HCT116 (cell line): ENCODE measurements around the gene CDK19. TPM values are rescaled to one million over a fixed set of nuclear protein-coding genes. Genes with fewer than 3 reads are reported as not detected.

Experiments
- ATAC-seq: fragments of 200-7000 bp; cut with Tn5 transposase; 2 replicates; pipeline ENCODE4 v1.9.1; 2020; ENCODE audit warnings: mild to moderate bottlenecking, moderate library complexity
- BruUV-seq: library from RNA; stranded (reverse); fragments of 400-500 nt; replicated peaks from 2 replicates; lab custom pipeline; 2021; lab: Mats Ljungman, UMichigan
- CTCF ChIA-PET: fragments of 300-600 bp; sonication (Branson Sonifier 250); formaldehyde crosslinking; loops from one replicate; lab custom pipeline; 2021; ENCODE audit warnings: antibody characterized with exemption; lab: Charles Lee
- POLR2A ChIA-PET: fragments of 300-600, 350-600 bp; sonication (Branson Sonifier 250); formaldehyde crosslinking; loops from one replicate; lab custom pipeline; 2021; ENCODE audit warnings: antibody characterized with exemption; lab: Charles Lee
- RAD21 ChIA-PET, 2 experiments: fragments of 300-600 bp; sonication (Branson Sonifier 250); formaldehyde crosslinking; loops; one replicate each; lab custom pipeline; 2023; ENCODE audit warnings: low total read pairs in 2 of 2; ENCODE audit not compliant: uncharacterized antibody in 2 of 2, unreplicated experiment in 2 of 2, low non-redundant PET in 1 of 2; lab: Charles Lee
- DNase-seq: peaks from one replicate; pipeline ENCODE4 v3.0.0-alpha.2; 2010; ENCODE audit warnings: low read depth, low spot score
- H2AFZ ChIP-seq: fragments of 200-600 bp; shearing (Covaris generic), sonication (generic); 2 replicates; pipeline ENCODE4 v1.6.1; 2017; ENCODE audit warnings: low read depth, mixed run types, mixed read lengths, antibody characterized with exemption, low read length; ENCODE audit not compliant: poor library complexity, severe bottlenecking
- H3K27ac ChIP-seq: 2 replicates; pipeline ENCODE4 v1.5.1; 2012; ENCODE audit warnings: low read depth, low read length
- H3K27me3 ChIP-seq: fragments of 200-600 bp; sonication (generic); 2 replicates; pipeline ENCODE4 v1.6.1; 2016; ENCODE audit warnings: mixed run types, low read length, mixed read lengths; ENCODE audit not compliant: insufficient read depth
- H3K36me3 ChIP-seq, 2 experiments: fragments of 200-500 bp in 1 of 2; fragments of 200-600 bp in 1 of 2; sonication (Bioruptor generic) in 1 of 2; sonication (generic) in 1 of 2; 2 replicates each; pipeline versions ENCODE4 v1.5.1 to v1.6.1; 2014 to 2016; ENCODE audit warnings: low read length in 2 of 2, inconsistent platforms in 1 of 2, mixed read lengths in 1 of 2, mixed run types in 1 of 2; ENCODE audit not compliant: insufficient read depth in 2 of 2, control insufficient read depth in 1 of 2
- H3K4me1 ChIP-seq, 2 experiments: fragments of 200-600 bp in 1 of 2; sonication (generic) in 1 of 2; 2 replicates each; pipeline versions ENCODE4 v1.5.1 to v1.6.1; 2012 to 2017; ENCODE audit warnings: low read length in 2 of 2, inconsistent platforms in 1 of 2, mild to moderate bottlenecking in 1 of 2, mixed read lengths in 1 of 2, mixed run types in 1 of 2, moderate library complexity in 1 of 2; ENCODE audit not compliant: insufficient read depth in 2 of 2, control insufficient read depth in 1 of 2
- H3K4me2 ChIP-seq: fragments of 200-600 bp; sonication (generic); 2 replicates; pipeline ENCODE4 v1.6.1; 2017; ENCODE audit warnings: mixed run types, low read length, mixed read lengths
- H3K4me3 ChIP-seq, 2 experiments: fragments of 200-600 bp in 1 of 2; sonication (generic) in 1 of 2; replicated peaks in 1 of 2; 2 replicates each; pipeline ENCODE4 v1.5.1; 2011 to 2016; ENCODE audit warnings: low read length in 2 of 2, control low read depth in 1 of 2, low read depth in 1 of 2, mild to moderate bottlenecking in 1 of 2, mixed read lengths in 1 of 2, mixed run types in 1 of 2
- H3K79me2 ChIP-seq: fragments of 200-600 bp; sonication (generic); 2 replicates; pipeline ENCODE4 v1.6.1; 2017; ENCODE audit warnings: mild to moderate bottlenecking, mixed run types, low read length, moderate library complexity, mixed read lengths; ENCODE audit not compliant: insufficient read depth
- H3K9ac ChIP-seq: fragments of 200-600 bp; sonication (generic); 2 replicates; pipeline ENCODE4 v1.6.1; 2016; ENCODE audit warnings: low read length, mixed read lengths
- H3K9me2 ChIP-seq: fragments of 200-600 bp; sonication (generic), shearing (Covaris generic); 2 replicates; pipeline ENCODE4 v1.6.1; 2017; ENCODE audit warnings: mixed run types, mild to moderate bottlenecking, moderate library complexity; ENCODE audit not compliant: insufficient read depth
- H3K9me3 ChIP-seq, 2 experiments: fragments of 200-500 bp in 1 of 2; fragments of 200-600 bp in 1 of 2; sonication (Bioruptor generic) in 1 of 2; sonication (generic) in 1 of 2; 2 replicates each; pipeline ENCODE4 v1.6.1; 2014 to 2017; ENCODE audit warnings: low read length in 2 of 2, mixed read lengths in 2 of 2, inconsistent platforms in 1 of 2, low read depth in 1 of 2, mild to moderate bottlenecking in 1 of 2, mixed run types in 1 of 2, moderate library complexity in 1 of 2; ENCODE audit not compliant: control insufficient read depth in 1 of 2, insufficient read depth in 1 of 2
- H4K20me1 ChIP-seq: fragments of 200-600 bp; sonication (generic), shearing (Covaris generic); 2 replicates; pipeline ENCODE4 v1.6.1; 2017; ENCODE audit warnings: mixed run types, mild to moderate bottlenecking, moderate library complexity; ENCODE audit not compliant: insufficient read depth
- CEBPB ChIP-seq: IDR thresholded peaks from 2 replicates; pipeline ENCODE4 v1.6.1; 2012; ENCODE audit warnings: low read depth
- EGR1 ChIP-seq: IDR thresholded peaks from 2 replicates; pipeline ENCODE4 v1.6.1; 2012; ENCODE audit warnings: low read depth
- ELF1 ChIP-seq: IDR thresholded peaks from 2 replicates; pipeline ENCODE4 v1.6.1; 2012; ENCODE audit warnings: low read depth, borderline replicate concordance
- EZH2phosphoT487 ChIP-seq: fragments of 200-600 bp; IDR thresholded peaks from 2 replicates; pipeline ENCODE4 v1.6.1; 2018; ENCODE audit warnings: antibody characterized with exemption, borderline replicate concordance
- FOSL1 ChIP-seq: IDR thresholded peaks from 2 replicates; pipeline ENCODE4 v1.6.1; 2012; ENCODE audit warnings: low read depth
- JUND ChIP-seq: IDR thresholded peaks from 2 replicates; pipeline ENCODE4 v1.6.1; 2012
- POLR2A ChIP-seq: IDR thresholded peaks from 2 replicates; pipeline ENCODE4 v1.7.0; 2011; ENCODE audit warnings: borderline replicate concordance; ENCODE audit not compliant: insufficient read depth, insufficient read length; ENCODE audit errors: extremely low read depth
- SIN3A ChIP-seq: IDR thresholded peaks from 2 replicates; pipeline ENCODE4 v1.6.1; 2012; ENCODE audit warnings: low read depth
- TCF7L2 ChIP-seq: IDR thresholded peaks from 2 replicates; pipeline ENCODE4 v1.7.0; 2011; ENCODE audit warnings: borderline replicate concordance, inconsistent platforms; ENCODE audit not compliant: insufficient read depth, insufficient read length; ENCODE audit errors: extremely low read depth
- intact Hi-C: fragments of 100-400 bp; cut with micrococcal nuclease; formaldehyde crosslinking; loops from 2 replicates; pipeline ENCODE4 v1.10.0; 2022
- total RNA-seq: library from RNA; stranded (reverse); gene quantifications from one replicate; pipeline ENCODE4 v1.2.1, GENCODE V29; 2021; ENCODE audit not compliant: unreplicated experiment
- TF ChIP-seq, protein P1 (sequence below): IDR thresholded peaks from 2 replicates; pipeline ENCODE4 v1.6.1; 2012; ENCODE audit warnings: low read depth
- TF ChIP-seq, protein P2 (sequence below), 3 experiments: fragments of 200-600 bp in 1 of 3; sonication (generic) in 1 of 3; IDR thresholded peaks in 2 of 3; conservative IDR thresholded peaks in 1 of 3; 2 replicates each; pipeline ENCODE4 v1.5.1; 2012 to 2017; ENCODE audit warnings: low read depth in 2 of 3, low read length in 2 of 3, antibody characterized with exemption in 1 of 3, borderline replicate concordance in 1 of 3, control low read depth in 1 of 3, mild to moderate bottlenecking in 1 of 3, mixed read lengths in 1 of 3, mixed run types in 1 of 3, moderate library complexity in 1 of 3; ENCODE audit not compliant: insufficient read depth in 1 of 3
- TF ChIP-seq, protein P3 (sequence below): IDR thresholded peaks from 2 replicates; pipeline ENCODE4 v1.6.1; 2012

CDK19 gene
- total RNA-seq, 1 experiment from 2014 or later = 20.0 TPM

DNA sequence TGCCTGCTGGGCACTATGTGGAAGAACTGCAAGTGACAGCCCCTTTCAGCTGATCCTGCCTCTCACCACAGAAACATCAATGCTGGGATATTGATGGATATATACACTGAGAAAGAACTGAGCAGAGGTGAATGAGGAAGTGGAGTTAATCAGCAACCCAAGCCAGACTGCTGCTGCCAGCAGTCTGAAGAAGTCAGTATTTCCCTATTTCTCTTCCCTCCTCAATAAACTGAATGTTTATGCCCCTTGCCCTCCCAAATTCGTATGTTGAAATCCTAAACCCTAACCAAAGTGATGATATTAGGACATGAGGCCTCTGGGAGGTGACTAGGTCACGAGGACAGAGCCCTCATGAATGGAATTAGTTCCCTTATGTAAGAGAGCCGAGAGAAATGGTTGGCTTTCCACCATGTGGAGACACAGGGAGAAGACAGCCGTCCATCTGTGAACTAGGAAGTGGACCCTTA, 76.3 kb downstream of the CDK19 start:
- H3K9ac ChIP-seq = no peak overlapping the region
- no peak overlapping the region for H3K27ac ChIP-seq
- intact Hi-C loops = no loop called here
- H3K9me2 ChIP-seq = no peaks in the 10 kb centered on the region
- H3K36me3 ChIP-seq = no peaks in the 10 kb centered on the region
- no TSS peak for BruUV-seq
- no peaks in the 10 kb centered on the region for H3K4me1 ChIP-seq
- no peak for TF ChIP-seq POLR2A
- no peak for TF ChIP-seq FOSL1
- no peak for TF ChIP-seq EGR1
- no peak for TF ChIP-seq SIN3A
- TF ChIP-seq, protein P1, sequence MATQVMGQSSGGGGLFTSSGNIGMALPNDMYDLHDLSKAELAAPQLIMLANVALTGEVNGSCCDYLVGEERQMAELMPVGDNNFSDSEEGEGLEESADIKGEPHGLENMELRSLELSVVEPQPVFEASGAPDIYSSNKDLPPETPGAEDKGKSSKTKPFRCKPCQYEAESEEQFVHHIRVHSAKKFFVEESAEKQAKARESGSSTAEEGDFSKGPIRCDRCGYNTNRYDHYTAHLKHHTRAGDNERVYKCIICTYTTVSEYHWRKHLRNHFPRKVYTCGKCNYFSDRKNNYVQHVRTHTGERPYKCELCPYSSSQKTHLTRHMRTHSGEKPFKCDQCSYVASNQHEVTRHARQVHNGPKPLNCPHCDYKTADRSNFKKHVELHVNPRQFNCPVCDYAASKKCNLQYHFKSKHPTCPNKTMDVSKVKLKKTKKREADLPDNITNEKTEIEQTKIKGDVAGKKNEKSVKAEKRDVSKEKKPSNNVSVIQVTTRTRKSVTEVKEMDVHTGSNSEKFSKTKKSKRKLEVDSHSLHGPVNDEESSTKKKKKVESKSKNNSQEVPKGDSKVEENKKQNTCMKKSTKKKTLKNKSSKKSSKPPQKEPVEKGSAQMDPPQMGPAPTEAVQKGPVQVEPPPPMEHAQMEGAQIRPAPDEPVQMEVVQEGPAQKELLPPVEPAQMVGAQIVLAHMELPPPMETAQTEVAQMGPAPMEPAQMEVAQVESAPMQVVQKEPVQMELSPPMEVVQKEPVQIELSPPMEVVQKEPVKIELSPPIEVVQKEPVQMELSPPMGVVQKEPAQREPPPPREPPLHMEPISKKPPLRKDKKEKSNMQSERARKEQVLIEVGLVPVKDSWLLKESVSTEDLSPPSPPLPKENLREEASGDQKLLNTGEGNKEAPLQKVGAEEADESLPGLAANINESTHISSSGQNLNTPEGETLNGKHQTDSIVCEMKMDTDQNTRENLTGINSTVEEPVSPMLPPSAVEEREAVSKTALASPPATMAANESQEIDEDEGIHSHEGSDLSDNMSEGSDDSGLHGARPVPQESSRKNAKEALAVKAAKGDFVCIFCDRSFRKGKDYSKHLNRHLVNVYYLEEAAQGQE = no peak
- TF ChIP-seq EZH2phosphoT487 = no peak
- TF ChIP-seq JUND = no peak
- TF ChIP-seq, protein P2, sequence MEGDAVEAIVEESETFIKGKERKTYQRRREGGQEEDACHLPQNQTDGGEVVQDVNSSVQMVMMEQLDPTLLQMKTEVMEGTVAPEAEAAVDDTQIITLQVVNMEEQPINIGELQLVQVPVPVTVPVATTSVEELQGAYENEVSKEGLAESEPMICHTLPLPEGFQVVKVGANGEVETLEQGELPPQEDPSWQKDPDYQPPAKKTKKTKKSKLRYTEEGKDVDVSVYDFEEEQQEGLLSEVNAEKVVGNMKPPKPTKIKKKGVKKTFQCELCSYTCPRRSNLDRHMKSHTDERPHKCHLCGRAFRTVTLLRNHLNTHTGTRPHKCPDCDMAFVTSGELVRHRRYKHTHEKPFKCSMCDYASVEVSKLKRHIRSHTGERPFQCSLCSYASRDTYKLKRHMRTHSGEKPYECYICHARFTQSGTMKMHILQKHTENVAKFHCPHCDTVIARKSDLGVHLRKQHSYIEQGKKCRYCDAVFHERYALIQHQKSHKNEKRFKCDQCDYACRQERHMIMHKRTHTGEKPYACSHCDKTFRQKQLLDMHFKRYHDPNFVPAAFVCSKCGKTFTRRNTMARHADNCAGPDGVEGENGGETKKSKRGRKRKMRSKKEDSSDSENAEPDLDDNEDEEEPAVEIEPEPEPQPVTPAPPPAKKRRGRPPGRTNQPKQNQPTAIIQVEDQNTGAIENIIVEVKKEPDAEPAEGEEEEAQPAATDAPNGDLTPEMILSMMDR (IDR thresholded peaks at IDR 0.05 in 2 of 3, conservative IDR thresholded peaks at IDR 0.05 in 1 of 3; ENCODE audit: borderline replicate concordance in 1 of 3, insufficient read depth in 1 of 3, low read depth in 2 of 3, low read length in 2 of 3) = no peak
- no peak for TF ChIP-seq CEBPB
- no peak for TF ChIP-seq TCF7L2
- TF ChIP-seq ELF1 = no peak
- TF ChIP-seq, protein P3, sequence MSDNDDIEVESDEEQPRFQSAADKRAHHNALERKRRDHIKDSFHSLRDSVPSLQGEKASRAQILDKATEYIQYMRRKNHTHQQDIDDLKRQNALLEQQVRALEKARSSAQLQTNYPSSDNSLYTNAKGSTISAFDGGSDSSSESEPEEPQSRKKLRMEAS = no peak
- peaks cover 0 to 6% of the 10 kb centered on the region in 2 experiments; a peak in 2 of 4 replicates for H3K9me3 ChIP-seq
- RAD21 ChIA-PET = no interaction called here
- H4K20me1 ChIP-seq = no peaks in the 10 kb centered on the region
- H2AFZ ChIP-seq = no peak overlapping the region
- no peak overlapping the region for H3K4me3 ChIP-seq
- H3K4me2 ChIP-seq = no peak overlapping the region
- ATAC-seq = no peak
- CTCF ChIA-PET = no interaction called here
- DNase-seq = no peak
- no peaks in the 10 kb centered on the region for H3K27me3 ChIP-seq
- H3K79me2 ChIP-seq = no peaks in the 10 kb centered on the region
- POLR2A ChIA-PET = no interaction called here
